ENCODE measurements around the gene UBL3. TPM values are rescaled to one million over a fixed set of nuclear protein-coding genes. Genes with fewer than 3 reads are reported as not detected.
A peak's percentile ranks its signal among the peaks of the same experiment; 100 is the strongest.

UBL3 gene, protein sequence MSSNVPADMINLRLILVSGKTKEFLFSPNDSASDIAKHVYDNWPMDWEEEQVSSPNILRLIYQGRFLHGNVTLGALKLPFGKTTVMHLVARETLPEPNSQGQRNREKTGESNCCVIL
- total RNA-seq, result 17.9 and 18.6 TPM in 2 replicates

DNA sequence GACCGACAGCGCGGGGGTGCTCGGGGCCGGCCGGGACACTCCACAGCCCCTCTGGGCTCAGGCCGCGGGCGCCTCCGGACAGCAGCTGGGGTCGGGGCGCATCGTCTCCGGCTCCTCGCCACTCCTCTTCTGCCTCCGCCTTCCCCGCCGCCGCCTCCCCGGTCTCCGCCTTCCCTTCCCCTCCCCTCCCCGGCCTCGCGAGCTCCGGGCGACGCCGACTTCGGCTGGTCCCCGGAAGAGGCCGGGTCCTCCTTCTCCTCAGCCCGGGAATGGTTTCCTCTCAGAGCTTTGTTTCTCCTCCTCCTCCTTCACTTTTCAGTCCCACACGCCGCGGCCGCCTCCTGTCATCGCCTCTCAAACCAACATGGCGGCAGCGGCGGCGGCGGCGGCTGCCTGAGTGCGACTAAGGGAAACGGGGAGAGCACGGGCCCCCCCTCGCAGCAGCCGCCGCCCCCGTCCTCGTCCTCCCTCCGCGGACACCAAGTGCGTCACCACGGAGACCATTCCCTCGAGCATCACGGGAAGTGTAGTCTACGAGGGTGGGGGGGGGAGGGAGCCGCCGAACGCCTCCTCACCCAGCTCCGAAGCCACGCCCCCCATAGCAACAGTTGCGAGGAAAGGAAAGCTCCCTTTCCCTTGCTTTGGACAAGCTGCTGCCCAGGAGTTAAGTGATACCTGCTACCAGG is at the start of gene UBL3:
Gene UBL3 (minus strand): TSS at position 405 of the 686 bp plus-strand sequence. CDS start 1,079 bp downstream, outside the sequence.
- CTCF ChIA-PET, result interaction anchor here (1.0 to 2.1 kb wide), 5 partner anchors 32 to 264 kb away, joined by 3 to 10 read pairs (median 6); no protein-coding TSS in a partner anchor

DNA sequence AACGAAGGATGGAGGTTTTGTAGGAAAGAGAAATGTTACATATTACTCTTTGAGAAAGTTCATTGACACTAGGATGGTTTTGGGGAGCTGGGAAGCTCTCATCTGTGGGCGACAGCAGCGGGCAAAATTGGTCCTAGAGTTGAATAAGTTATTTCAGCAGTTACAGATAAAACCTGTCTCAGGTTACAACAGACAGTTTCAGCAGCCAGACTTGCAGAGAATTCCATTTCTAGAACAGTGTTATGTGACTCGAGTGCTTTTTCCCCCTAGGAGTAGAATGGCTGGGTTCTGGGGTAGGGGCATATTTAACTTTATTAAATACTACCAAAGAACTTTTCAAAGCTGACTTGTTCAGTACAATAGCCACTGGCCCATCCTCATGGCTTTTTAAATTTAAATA is 46.7 kb upstream of the UBL3 start:
- peaks cover 6% of the 10 kb centered on the region for H3K27me3 Mint-ChIP-seq
- H3K27ac Mint-ChIP-seq, result no peak overlapping the region
- POLR2A ChIA-PET, result no interaction called here
- ATAC-seq (ENCODE audit: low read depth), result no peak
- intact Hi-C loops (cut with micrococcal nuclease), result no loop called here
- no peak for DNase-seq
- CTCF ChIA-PET, result no interaction called here
- H3K4me3 Mint-ChIP-seq, result no peak overlapping the region
- H3K4me1 Mint-ChIP-seq, result no peaks in the 10 kb centered on the region
- TF ChIP-seq, protein P1, sequence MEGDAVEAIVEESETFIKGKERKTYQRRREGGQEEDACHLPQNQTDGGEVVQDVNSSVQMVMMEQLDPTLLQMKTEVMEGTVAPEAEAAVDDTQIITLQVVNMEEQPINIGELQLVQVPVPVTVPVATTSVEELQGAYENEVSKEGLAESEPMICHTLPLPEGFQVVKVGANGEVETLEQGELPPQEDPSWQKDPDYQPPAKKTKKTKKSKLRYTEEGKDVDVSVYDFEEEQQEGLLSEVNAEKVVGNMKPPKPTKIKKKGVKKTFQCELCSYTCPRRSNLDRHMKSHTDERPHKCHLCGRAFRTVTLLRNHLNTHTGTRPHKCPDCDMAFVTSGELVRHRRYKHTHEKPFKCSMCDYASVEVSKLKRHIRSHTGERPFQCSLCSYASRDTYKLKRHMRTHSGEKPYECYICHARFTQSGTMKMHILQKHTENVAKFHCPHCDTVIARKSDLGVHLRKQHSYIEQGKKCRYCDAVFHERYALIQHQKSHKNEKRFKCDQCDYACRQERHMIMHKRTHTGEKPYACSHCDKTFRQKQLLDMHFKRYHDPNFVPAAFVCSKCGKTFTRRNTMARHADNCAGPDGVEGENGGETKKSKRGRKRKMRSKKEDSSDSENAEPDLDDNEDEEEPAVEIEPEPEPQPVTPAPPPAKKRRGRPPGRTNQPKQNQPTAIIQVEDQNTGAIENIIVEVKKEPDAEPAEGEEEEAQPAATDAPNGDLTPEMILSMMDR (IDR thresholded peaks at IDR 0.05), result no peak
- no peaks in the 10 kb centered on the region for H3K36me3 Mint-ChIP-seq (ENCODE audit: low read depth)
- H3K9me3 Mint-ChIP-seq, result peaks cover 6% of the 10 kb centered on the region

More for the DNA sequence above, at the start of gene UBL3:
- Mint-ChIP-seq H3K27ac (peak within 1 kb of the TSS; percentile 99), H3K4me1 (peaks cover 33% of the 10 kb centered on the region), H3K4me3 (peak within 1 kb of the TSS; percentile 96), H3K27me3 (no peaks in the 10 kb centered on the region), H3K36me3 (ENCODE audit: low read depth) (peaks cover 11% of the 10 kb centered on the region), H3K9me3 (no peaks in the 10 kb centered on the region)
- TF ChIP-seq, protein P1 (IDR thresholded peaks at IDR 0.05), result no peak
- intact Hi-C loops (cut with micrococcal nuclease), result loop anchor here (1.0 kb wide), 5 partner anchors 255 to 1312 kb away; partner anchors contain the start of genes HMGB1, KATNAL1, SLC7A1 and USPL1
- DNase-seq (peak; percentile 84), ATAC-seq (ENCODE audit: low read depth) (peak; percentile 90)
- POLR2A ChIA-PET, result interaction anchor here (0.6 to 4.2 kb wide), 19 partner anchors 10 to 1605 kb away, joined by 3 to 34 read pairs (median 4); partner anchors contain the start of genes HMGB1, KATNAL1, SLC7A1 and USPL1

DNA sequence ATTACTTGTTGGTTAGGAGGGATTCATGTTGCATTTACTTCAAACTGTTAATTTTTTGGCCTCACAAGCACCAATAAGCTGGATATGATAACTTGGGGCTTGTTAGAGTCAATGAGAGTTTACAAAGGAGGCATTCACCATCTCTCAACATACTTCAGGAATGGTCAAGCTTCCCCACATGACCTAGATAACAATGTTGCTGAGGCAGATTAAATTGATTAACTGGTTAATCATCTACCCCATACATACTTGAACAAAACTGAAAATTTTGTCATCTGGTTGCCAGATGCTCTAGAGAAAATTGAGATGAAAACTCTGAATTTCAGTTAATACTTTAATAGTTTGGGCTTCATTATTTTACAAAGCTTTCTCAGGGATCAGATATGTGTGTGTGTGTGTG is 43.0 kb upstream of the UBL3 start:
- Mint-ChIP-seq H3K4me1 (no peaks in the 10 kb centered on the region), H3K36me3 (ENCODE audit: low read depth) (no peaks in the 10 kb centered on the region), H3K9me3 (no peaks in the 10 kb centered on the region), H3K27ac (no peak overlapping the region), H3K27me3 (peaks cover 3% of the 10 kb centered on the region), H3K4me3 (no peak overlapping the region)
- POLR2A ChIA-PET, result no interaction called here
- TF ChIP-seq, protein P1 (IDR thresholded peaks at IDR 0.05), result no peak
- CTCF ChIA-PET, result no interaction called here
- intact Hi-C loops (cut with micrococcal nuclease), result no loop called here
- DNase-seq, result no peak
- ATAC-seq (ENCODE audit: low read depth), result no peak

DNA sequence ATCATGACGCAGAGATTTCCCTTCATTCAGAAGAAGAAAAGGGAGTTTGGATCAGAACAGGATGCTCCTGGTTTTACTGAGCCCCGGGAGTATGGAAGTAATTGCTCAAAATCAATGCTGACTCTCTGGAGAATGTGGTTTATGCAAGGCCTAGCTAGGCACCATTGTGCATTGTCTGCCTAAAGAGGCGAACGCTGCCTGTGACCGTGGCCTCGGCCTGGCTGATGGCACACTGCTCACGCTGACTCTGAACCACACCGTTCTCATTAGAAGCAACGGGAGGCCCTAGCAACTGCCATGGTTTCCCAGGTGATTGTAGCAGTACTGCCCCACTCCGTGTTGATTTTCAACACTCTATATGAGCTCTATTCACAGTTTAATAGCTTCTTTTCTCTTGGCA is 41.7 kb upstream of the UBL3 start:
- ChIA-PET POLR2A (no interaction called here), CTCF (no interaction called here)
- no peak for DNase-seq
- Mint-ChIP-seq H3K27ac (no peak overlapping the region), H3K4me1 (no peaks in the 10 kb centered on the region), H3K9me3 (no peaks in the 10 kb centered on the region), H3K4me3 (no peak overlapping the region), H3K36me3 (ENCODE audit: low read depth) (no peaks in the 10 kb centered on the region), H3K27me3 (peaks cover 3% of the 10 kb centered on the region)
- intact Hi-C loops (cut with micrococcal nuclease), result no loop called here
- TF ChIP-seq, protein P1 (IDR thresholded peaks at IDR 0.05), result no peak
- ATAC-seq (ENCODE audit: low read depth), result no peak

DNA sequence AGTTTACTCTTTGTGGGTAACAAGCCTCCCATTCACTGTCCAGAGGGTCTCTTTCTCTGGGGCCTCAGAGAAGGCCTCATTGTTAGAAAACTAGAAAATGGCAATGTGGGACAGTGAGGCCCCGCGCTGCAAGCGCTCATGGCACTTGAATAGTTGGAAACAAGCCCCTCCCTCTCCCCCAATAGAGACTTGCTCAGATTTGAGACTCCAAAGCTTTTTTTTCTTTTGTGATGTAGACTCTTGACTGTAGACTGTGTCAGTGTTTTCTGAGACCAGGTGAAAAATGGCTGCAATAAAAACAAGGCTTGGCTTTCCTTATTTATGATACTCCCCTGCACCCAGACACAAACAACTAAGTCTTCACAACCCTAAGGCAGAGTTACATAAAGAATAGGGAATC is 38.7 kb upstream of the UBL3 start:
- intact Hi-C loops (cut with micrococcal nuclease), result no loop called here
- Mint-ChIP-seq H3K4me1 (no peaks in the 10 kb centered on the region), H3K27ac (no peak overlapping the region), H3K4me3 (no peak overlapping the region), H3K36me3 (ENCODE audit: low read depth) (no peaks in the 10 kb centered on the region), H3K27me3 (peaks cover 3% of the 10 kb centered on the region), H3K9me3 (no peaks in the 10 kb centered on the region)
- CTCF ChIA-PET, result no interaction called here
- TF ChIP-seq, protein P1 (IDR thresholded peaks at IDR 0.05), result no peak
- DNase-seq, result no peak
- no peak for ATAC-seq (ENCODE audit: low read depth)
- POLR2A ChIA-PET, result no interaction called here

Measured in activated B cell treated with CpG ODN at 0.5 μM for 24 hours (primary cell).